ENCODE data around the gene COL4A6. TPM values are rescaled to one million over a fixed set of nuclear protein-coding genes. Genes with fewer than 3 reads are reported as not detected.

The COL4A6 gene
- total and polyA plus RNA-seq, 2 of the 8 experiments (the other 6 are each of a cell fraction or from before 2014, with no cell fraction given): 5.9 to 11.8 TPM

DNA sequence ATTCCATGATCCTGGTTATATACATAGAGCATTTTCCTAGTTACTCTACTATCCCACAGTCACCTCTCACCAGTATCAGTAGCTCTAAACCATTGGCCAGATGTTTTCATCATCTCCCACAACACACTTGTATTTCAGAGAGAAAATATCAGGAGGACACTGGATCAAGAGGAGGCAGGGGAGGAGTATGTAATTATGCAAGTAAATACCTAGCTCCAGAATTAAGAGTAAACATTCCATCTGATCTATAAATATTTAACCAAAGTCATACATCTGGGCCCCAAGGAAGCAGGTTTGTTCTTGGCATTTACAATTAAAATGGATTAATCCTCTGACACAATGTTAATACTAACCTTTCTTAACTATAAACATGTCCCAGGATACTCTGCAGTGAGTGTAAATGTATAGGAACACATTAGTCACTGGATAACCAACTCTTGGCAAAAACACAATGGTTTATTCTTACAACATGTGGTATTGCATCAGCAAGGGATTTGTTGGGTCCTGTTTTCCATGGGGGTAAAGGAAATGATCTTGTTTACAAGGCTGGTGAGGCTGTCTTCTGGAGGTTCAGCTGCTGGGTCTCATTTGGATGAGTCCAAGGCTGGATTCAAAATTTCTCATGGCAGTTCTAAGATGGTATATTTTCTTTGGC, 176.5 kb downstream of the COL4A6 start:
- Histone ChIP-seq H2AK5ac (ENCODE audit: low read depth, low read length) (no peak overlapping the region), H4K5ac (ENCODE audit: insufficient read length, low read depth, low read length) (no peak overlapping the region), H3K18ac (ENCODE audit: extremely low read depth, low read length) (no peak overlapping the region), H2BK5ac (ENCODE audit: low read depth, low read length) (no peak overlapping the region), H3K79me2 (ENCODE audit: control insufficient read depth in 1 of 2, insufficient read depth in 2 of 2, low read length in 2 of 2) (no peaks in the 10 kb centered on the region), H3K36me3 (ENCODE audit: control insufficient read depth in 2 of 4, insufficient read depth in 4 of 4, low read length in 3 of 4) (no peaks in the 10 kb centered on the region), H3K9me3 (ENCODE audit: insufficient read depth in 2 of 2, low read depth in 1 of 2, low read length in 1 of 2) (no peaks in the 10 kb centered on the region), H3K4me1 (replicated peaks in 1 of 4; ENCODE audit: control insufficient read depth in 3 of 4, insufficient read depth in 4 of 4, low read length in 3 of 4) (no peaks in the 10 kb centered on the region), H3K79me1 (ENCODE audit: low read depth, low read length) (no peaks in the 10 kb centered on the region), H4K91ac (replicated peaks; ENCODE audit: insufficient read length, low read length) (no peak overlapping the region), H3K4me3 (ENCODE audit: extremely low read depth in 1 of 4, insufficient read depth in 2 of 4, low read depth in 3 of 4, low read length in 4 of 4) (no peak overlapping the region), H2BK15ac (ENCODE audit: low read length) (no peak overlapping the region), H2BK20ac (ENCODE audit: low read length) (no peak overlapping the region), H2AFZ (ENCODE audit: low read length) (no peak overlapping the region), H2BK12ac (ENCODE audit: low read depth, low read length) (no peak overlapping the region), H3K27me3 (replicated peaks in 1 of 4; ENCODE audit: control insufficient read depth in 3 of 4, extremely low read depth in 1 of 4, insufficient read depth in 3 of 4, low read length in 3 of 4) (no peaks in the 10 kb centered on the region), H3K23ac (ENCODE audit: insufficient read length) (no peak overlapping the region), H3K4ac (replicated peaks; ENCODE audit: insufficient read length, low read depth, low read length) (no peak overlapping the region), H3K23me2 (ENCODE audit: low read depth, low read length) (no peaks in the 10 kb centered on the region), H3K14ac (ENCODE audit: insufficient read length) (no peak overlapping the region), H3K27ac (ENCODE audit: low read depth, low read length) (no peak overlapping the region), H3K56ac (replicated peaks; ENCODE audit: insufficient read length, low read depth, low read length) (no peak overlapping the region), H4K8ac (ENCODE audit: extremely low read depth, insufficient read depth, low read length) (no peak overlapping the region), H3K4me2 (ENCODE audit: insufficient read depth in 1 of 2, low read depth in 2 of 2, low read length in 2 of 2) (no peak overlapping the region), H3K9ac (replicated peaks in 1 of 4; ENCODE audit: extremely low read depth in 1 of 4, low read depth in 3 of 4, low read length in 3 of 4) (no peak overlapping the region), H4K20me1 (replicated peaks in 1 of 2; ENCODE audit: control insufficient read depth in 1 of 2, insufficient read depth in 2 of 2, low read length in 2 of 2) (no peaks in the 10 kb centered on the region), H2BK120ac (replicated peaks; ENCODE audit: low read depth, low read length) (no peak overlapping the region)
- DNase-seq (ENCODE audit: low read depth in 1 of 2, low spot score in 2 of 2) (no peak), FAIRE-seq (no peak)
- ChIA-PET CTCF (ENCODE audit: partially characterized antibody) (interaction anchor here (0.7 to 1.7 kb wide), 3 partner anchors 14 to 43 kb away, joined by 3 to 8 read pairs (median 4); no protein-coding TSS in a partner anchor), POLR2A (ENCODE audit: partially characterized antibody) (no interaction called here)
- no peak for TF ChIP-seq CTBP2 (IDR thresholded peaks at IDR 0.05; ENCODE audit: borderline replicate concordance, insufficient read depth, insufficient read length, low read length)
- TF ChIP-seq ASH2L (IDR thresholded peaks at IDR 0.05; ENCODE audit: low read length): no peak
- no peak for TF ChIP-seq BACH1 (IDR thresholded peaks at IDR 0.05; ENCODE audit: low read length)
- TF ChIP-seq RBBP5 (IDR thresholded peaks at IDR 0.05; ENCODE audit: borderline replicate concordance, low read depth, low read length): no peak
- no peak for TF ChIP-seq KDM1A (IDR thresholded peaks at IDR 0.05; ENCODE audit: borderline replicate concordance, low read length)
- TF ChIP-seq SAP30 (IDR thresholded peaks at IDR 0.05; ENCODE audit: insufficient read depth, insufficient replicate concordance, low read length): no peak
- TF ChIP-seq RAD21 (IDR thresholded peaks at IDR 0.05 in 1 of 2, conservative IDR thresholded peaks at IDR 0.05 in 1 of 2; ENCODE audit: low read depth in 2 of 2, low read length in 2 of 2): no peak

Data from H1 (cell line).